Tibial nerve (tissue), 3 donors: ENCODE measurements around the gene KLHDC8B.

ENCODE experiments used
- CTCF ChIP-seq, 5 experiments: fragments of 200-600 bp in 3 of 5; fragments of 450-650 bp in 2 of 5; sonication (generic) in 3 of 5; IDR thresholded peaks; one replicate each; pipeline ENCODE4 v1.5.1; 2016 to 2019; ENCODE audit warnings: antibody characterized with exemption in 5 of 5, mild to moderate bottlenecking in 3 of 5, moderate library complexity in 2 of 5
- POLR2A ChIP-seq, 2 donors: fragments of 450-650 bp; IDR thresholded peaks; one replicate each; pipeline ENCODE4 v1.6.1; 2017; ENCODE audit warnings: antibody characterized with exemption in 2 of 2, mild to moderate bottlenecking in 2 of 2, moderate library complexity in 2 of 2

GRCh38 chr3:49148159-49148558, 23.2 kb upstream of the KLHDC8B start:
- TF ChIP-seq POLR2A (IDR thresholded peaks at IDR 0.05) = no peak
- no peak for TF ChIP-seq CTCF (IDR thresholded peaks at IDR 0.05)
